HFFc6 (cell line): ENCODE measurements around the gene CRTAC1. TPM values are rescaled to one million over a fixed set of nuclear protein-coding genes. Genes with fewer than 3 reads are reported as not detected.

Source experiments
- DNase-seq: peaks from one replicate; pipeline ENCODE4 v3.0.0-alpha.2; 2018
- H3K27ac Mint-ChIP-seq: 2 replicates; pipeline ENCODE4 v1.8.0; 2020; ENCODE audit warnings: mild to moderate bottlenecking, mixed read lengths
- H3K27me3 Mint-ChIP-seq: 2 replicates; pipeline ENCODE4 v1.8.0; 2021; ENCODE audit warnings: mild to moderate bottlenecking, moderate library complexity, mixed read lengths; ENCODE audit not compliant: insufficient read depth
- H3K36me3 Mint-ChIP-seq: 2 replicates; pipeline ENCODE4 v1.8.0; 2021; ENCODE audit warnings: low read depth, mixed read lengths
- H3K4me1 Mint-ChIP-seq: 2 replicates; pipeline ENCODE4 v1.8.0; 2020; ENCODE audit warnings: low read depth, mixed read lengths
- H3K4me3 Mint-ChIP-seq: 2 replicates; pipeline ENCODE4 v1.8.0; 2020; ENCODE audit warnings: mild to moderate bottlenecking, moderate library complexity, mixed read lengths
- H3K9me3 Mint-ChIP-seq: 2 replicates; pipeline ENCODE4 v1.8.0; 2020; ENCODE audit warnings: mild to moderate bottlenecking, mixed read lengths
- total RNA-seq, 6 experiments: library from RNA; stranded (reverse); fragmentation: NEBNext Ultra II Directional; extraction: Animal tissue kit (Norgen Biotek cat#: 25700); gene quantifications; 2 replicates in 1 of 6; 3 replicates in 5 of 6; pipeline ENCODE4 v1.2.3, GENCODE V29; 2021
- TF ChIP-seq, protein P1 (sequence below): fragments of 200-600 bp; sonication (generic); IDR thresholded peaks from 2 replicates; pipeline ENCODE4 v1.5.0; 2021; ENCODE audit warnings: antibody characterized with exemption, mild to moderate bottlenecking

Gene CRTAC1
- total RNA-seq, 6 experiments from 2014 or later = not detected

DNA sequence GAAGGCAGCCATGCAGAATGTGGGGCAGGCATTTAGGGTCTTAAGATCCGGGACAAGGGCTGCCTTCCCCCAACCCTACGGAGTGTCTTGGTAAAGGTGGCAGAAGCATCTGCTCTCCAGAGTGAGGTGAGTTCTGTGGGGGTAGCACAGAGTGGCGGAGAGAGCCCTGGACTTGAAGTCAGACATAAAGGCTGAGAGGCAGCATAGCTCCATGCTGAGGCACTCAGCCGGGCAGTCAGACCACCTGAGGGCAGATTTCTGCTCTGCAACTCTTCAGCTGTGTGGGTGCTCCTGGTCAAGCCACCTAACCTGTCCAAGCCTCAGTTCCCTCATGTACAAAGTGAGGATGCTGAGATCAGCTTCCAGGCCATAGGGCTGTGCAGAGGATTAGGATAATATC, 81.0 kb downstream of the CRTAC1 start:
- no peaks in the 10 kb centered on the region for H3K4me1 Mint-ChIP-seq
- no peaks in the 10 kb centered on the region for H3K9me3 Mint-ChIP-seq
- TF ChIP-seq, protein P1, sequence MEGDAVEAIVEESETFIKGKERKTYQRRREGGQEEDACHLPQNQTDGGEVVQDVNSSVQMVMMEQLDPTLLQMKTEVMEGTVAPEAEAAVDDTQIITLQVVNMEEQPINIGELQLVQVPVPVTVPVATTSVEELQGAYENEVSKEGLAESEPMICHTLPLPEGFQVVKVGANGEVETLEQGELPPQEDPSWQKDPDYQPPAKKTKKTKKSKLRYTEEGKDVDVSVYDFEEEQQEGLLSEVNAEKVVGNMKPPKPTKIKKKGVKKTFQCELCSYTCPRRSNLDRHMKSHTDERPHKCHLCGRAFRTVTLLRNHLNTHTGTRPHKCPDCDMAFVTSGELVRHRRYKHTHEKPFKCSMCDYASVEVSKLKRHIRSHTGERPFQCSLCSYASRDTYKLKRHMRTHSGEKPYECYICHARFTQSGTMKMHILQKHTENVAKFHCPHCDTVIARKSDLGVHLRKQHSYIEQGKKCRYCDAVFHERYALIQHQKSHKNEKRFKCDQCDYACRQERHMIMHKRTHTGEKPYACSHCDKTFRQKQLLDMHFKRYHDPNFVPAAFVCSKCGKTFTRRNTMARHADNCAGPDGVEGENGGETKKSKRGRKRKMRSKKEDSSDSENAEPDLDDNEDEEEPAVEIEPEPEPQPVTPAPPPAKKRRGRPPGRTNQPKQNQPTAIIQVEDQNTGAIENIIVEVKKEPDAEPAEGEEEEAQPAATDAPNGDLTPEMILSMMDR = no peak
- no peak for DNase-seq
- H3K27ac Mint-ChIP-seq = no peak overlapping the region
- peaks cover 15% of the 10 kb centered on the region for H3K27me3 Mint-ChIP-seq
- H3K4me3 Mint-ChIP-seq = no peak overlapping the region
- no peaks in the 10 kb centered on the region for H3K36me3 Mint-ChIP-seq

DNA sequence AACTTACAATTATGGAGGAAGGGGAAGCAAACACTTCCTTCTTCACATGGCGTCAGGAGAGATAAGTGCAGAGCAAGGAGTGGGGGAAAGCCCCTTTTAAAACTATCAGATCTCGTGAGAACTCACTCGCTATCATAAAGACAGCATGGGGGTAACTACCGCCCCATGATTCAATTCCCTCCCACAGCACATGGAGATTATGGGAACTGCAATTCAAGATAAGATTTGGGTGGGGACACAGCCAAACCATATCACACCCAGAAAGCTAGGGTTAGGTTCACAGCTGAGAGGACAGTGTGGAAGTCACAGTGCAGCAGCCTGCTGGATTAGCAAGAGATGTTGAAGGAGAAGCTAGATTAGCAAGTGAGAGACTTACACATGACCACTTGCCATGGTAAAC, 81.6 kb downstream of the CRTAC1 start:
- Mint-ChIP-seq H3K36me3 (no peaks in the 10 kb centered on the region), H3K27ac (no peak overlapping the region), H3K4me1 (no peaks in the 10 kb centered on the region), H3K4me3 (no peak overlapping the region), H3K9me3 (no peaks in the 10 kb centered on the region), H3K27me3 (peaks cover 13% of the 10 kb centered on the region)
- DNase-seq = no peak
- TF ChIP-seq, protein P1 = no peak

DNA sequence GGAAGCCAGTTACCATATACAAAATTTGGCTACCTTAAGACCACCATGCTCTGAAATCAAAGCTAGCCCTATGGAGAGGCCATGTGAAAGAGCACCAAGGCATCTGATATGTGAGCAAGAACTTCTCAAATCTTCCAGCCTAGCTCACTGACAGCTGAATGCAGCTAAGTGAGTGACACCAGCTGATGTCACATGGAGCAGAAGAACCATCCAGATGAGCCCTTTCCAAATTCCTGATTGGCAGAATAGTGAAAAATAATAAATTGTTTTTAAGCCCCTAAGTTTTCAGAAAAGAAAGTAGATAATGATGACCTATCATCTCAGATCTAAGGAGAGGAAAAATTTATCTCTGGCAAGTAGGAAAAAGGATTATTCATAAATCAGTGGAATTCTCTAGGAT, 85.6 kb downstream of the CRTAC1 start:
- H3K9me3 Mint-ChIP-seq = no peaks in the 10 kb centered on the region; the same call in 1 of the 2 replicates
- no peaks in the 10 kb centered on the region for H3K4me1 Mint-ChIP-seq
- H3K4me3 Mint-ChIP-seq = no peak overlapping the region
- H3K27me3 Mint-ChIP-seq = peaks cover 5% of the 10 kb centered on the region
- DNase-seq = no peak
- H3K27ac Mint-ChIP-seq = no peak overlapping the region
- no peaks in the 10 kb centered on the region for H3K36me3 Mint-ChIP-seq
- TF ChIP-seq, protein P1 = no peak

DNA sequence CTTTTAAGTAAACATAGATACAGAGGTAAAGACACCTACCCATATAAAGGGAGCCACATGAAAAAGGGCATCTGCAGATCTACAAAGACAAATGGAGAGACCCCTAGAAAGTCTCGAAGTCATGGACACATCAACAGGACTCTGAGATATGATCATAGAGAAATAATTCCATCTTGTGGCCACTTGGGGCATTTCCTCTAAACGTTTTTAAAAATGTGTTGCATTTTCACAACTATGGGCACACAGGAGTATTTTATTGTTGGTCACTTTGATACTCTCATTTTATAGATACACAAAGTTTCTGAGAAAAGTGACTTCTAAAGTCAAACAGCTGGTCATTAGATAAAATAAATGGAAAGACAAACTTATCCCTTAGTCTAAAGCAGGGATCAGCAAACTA, 87.1 kb downstream of the CRTAC1 start:
- TF ChIP-seq, protein P1 = peak; percentile 54
- no peak for DNase-seq
- H3K36me3 Mint-ChIP-seq = no peaks in the 10 kb centered on the region
- H3K4me3 Mint-ChIP-seq = no peak overlapping the region
- H3K27ac Mint-ChIP-seq = no peak overlapping the region
- no peaks in the 10 kb centered on the region; the same call in 1 of the 2 replicates for H3K9me3 Mint-ChIP-seq
- no peaks in the 10 kb centered on the region for H3K4me1 Mint-ChIP-seq
- H3K27me3 Mint-ChIP-seq = peaks cover 12% of the 10 kb centered on the region

DNA sequence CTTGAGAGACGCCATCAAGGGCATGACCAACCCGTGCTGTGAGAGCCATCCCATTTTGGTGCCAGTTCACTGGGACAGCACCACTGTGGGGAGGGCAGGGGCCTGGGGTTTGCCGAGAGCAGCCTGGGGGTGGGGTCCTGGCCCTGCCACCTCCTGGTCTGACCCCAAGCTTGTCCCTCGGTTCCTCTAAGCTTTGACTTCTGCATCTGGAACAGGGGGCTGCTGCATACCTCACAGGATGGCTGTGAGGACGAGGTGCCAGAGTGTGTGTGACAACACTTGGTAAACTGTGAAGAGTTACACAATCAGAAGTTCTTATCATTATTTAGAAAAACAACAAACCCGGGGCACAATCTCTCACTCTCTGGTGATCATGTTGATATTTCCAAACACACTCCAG, 89.9 kb downstream of the CRTAC1 start:
- Mint-ChIP-seq H3K4me1 (no peaks in the 10 kb centered on the region), H3K9me3 (no peaks in the 10 kb centered on the region; the same call in 1 of the 2 replicates), H3K27me3 (peaks cover 27% of the 10 kb centered on the region), H3K4me3 (no peak overlapping the region), H3K27ac (no peak overlapping the region), H3K36me3 (no peaks in the 10 kb centered on the region)
- TF ChIP-seq, protein P1 = no peak
- DNase-seq = no peak
